GOT3 (cell line): ENCODE measurements around the gene GMNN.
"Not testable (repeated sequence)": the region's sequence is repeated elsewhere in the genome, so short reads cannot be mapped to it uniquely, and the experiment has no call there.

Experiments used
- DNase-seq: peaks from one replicate; lab custom pipeline; 2025; ENCODE audit warnings: mixed read lengths; lab: John Stamatoyannopoulos, UW

GMNN gene

GRCh38 chr6:24774696-24775519, at the start of gene GMNN:
GMNN (plus strand) TSS chr6:24774937; CDS start chr6:24777247, 2,310 bp downstream.
- peak; percentile 78 for DNase-seq

- DNase-seq: not testable (repeated sequence)
Observed at GRCh38 chr6:24730653-24731052, 44.1 kb upstream of the GMNN start.

- DNase-seq: not testable (repeated sequence)
Observed at GRCh38 chr6:24731456-24732134, 43.1 kb upstream of the GMNN start.

GRCh38 chr6:24734166-24734565, 40.6 kb upstream of the GMNN start:
- no peak for DNase-seq

- not testable (repeated sequence) for DNase-seq
Observed at GRCh38 chr6:24734710-24735109, 40.0 kb upstream of the GMNN start.

- DNase-seq: no peak
Observed at GRCh38 chr6:24738741-24739140, 36.0 kb upstream of the GMNN start.

- DNase-seq: no peak
Observed at GRCh38 chr6:24740861-24741260, 33.9 kb upstream of the GMNN start.

- DNase-seq: no peak
Observed at GRCh38 chr6:24742216-24742738, 32.5 kb upstream of the GMNN start.

GRCh38 chr6:24743265-24743943, 31.3 kb upstream of the GMNN start:
- no peak for DNase-seq

- no peak for DNase-seq
Observed at GRCh38 chr6:24743944-24744335, 30.8 kb upstream of the GMNN start.

GRCh38 chr6:24744911-24745310, 29.8 kb upstream of the GMNN start:
- DNase-seq: no peak

GRCh38 chr6:24749297-24749696, 25.4 kb upstream of the GMNN start:
- DNase-seq: no peak

- DNase-seq: not testable (repeated sequence)
Observed at GRCh38 chr6:24750878-24751277, 23.9 kb upstream of the GMNN start.

GRCh38 chr6:24752503-24752902, 22.2 kb upstream of the GMNN start:
- DNase-seq: no peak

GRCh38 chr6:24752917-24753492, 21.7 kb upstream of the GMNN start:
- no peak for DNase-seq

GRCh38 chr6:24753545-24753944, 21.2 kb upstream of the GMNN start:
- DNase-seq: no peak

GRCh38 chr6:24754378-24754777, 20.4 kb upstream of the GMNN start:
- DNase-seq: not testable (repeated sequence)

- DNase-seq: no peak
Observed at GRCh38 chr6:24755279-24755678, 19.5 kb upstream of the GMNN start.

- DNase-seq: no peak
Observed at GRCh38 chr6:24757611-24758010, 17.1 kb upstream of the GMNN start.

GRCh38 chr6:24759718-24760117, 15.0 kb upstream of the GMNN start:
- DNase-seq: no peak

- no peak for DNase-seq
Observed at GRCh38 chr6:24760210-24760609, 14.5 kb upstream of the GMNN start.

- no peak for DNase-seq
Observed at GRCh38 chr6:24761193-24761835, 13.4 kb upstream of the GMNN start.
